GM23248 (cell line): Measurements from ENCODE around the gene ABHD12B. TPM values are rescaled to one million over a fixed set of nuclear protein-coding genes. Genes with fewer than 3 reads are reported as not detected.
A peak's percentile ranks its signal among the peaks of the same experiment; 100 is the strongest.

ENCODE experiments used
- DNase-seq: peaks from one replicate; pipeline ENCODE4 v3.0.0-alpha.2; 2015
- H2AFZ ChIP-seq: fragments of 200-600 bp; sonication (generic); 2 replicates; pipeline ENCODE4 v1.6.1; 2016; ENCODE audit warnings: antibody characterized with exemption
- H3F3A ChIP-seq: fragments of 200-600 bp; sonication (generic); 2 replicates; pipeline ENCODE4 v1.6.1; 2016; ENCODE audit warnings: mild to moderate bottlenecking, antibody characterized with exemption, mixed run types; ENCODE audit not compliant: insufficient read depth
- H3K27ac ChIP-seq: fragments of 200-600 bp; sonication (generic); 2 replicates; pipeline ENCODE4 v1.5.1; 2016; ENCODE audit warnings: mild to moderate bottlenecking
- H3K27me3 ChIP-seq: fragments of 200-600 bp; sonication (generic); replicated peaks from 2 replicates; pipeline ENCODE4 v1.6.1; 2016; ENCODE audit warnings: mild to moderate bottlenecking; ENCODE audit not compliant: insufficient read depth
- H3K36me3 ChIP-seq: fragments of 200-600 bp; sonication (generic); 2 replicates; pipeline ENCODE4 v1.6.1; 2016; ENCODE audit warnings: low read depth, mild to moderate bottlenecking
- H3K4me1 ChIP-seq: fragments of 200-600 bp; sonication (generic); 2 replicates; pipeline ENCODE4 v1.6.1; 2016; ENCODE audit warnings: mild to moderate bottlenecking; ENCODE audit not compliant: insufficient read depth
- H3K4me2 ChIP-seq: fragments of 200-600 bp; sonication (generic); one replicate; pipeline ENCODE4 v1.6.1; 2016; ENCODE audit warnings: mild to moderate bottlenecking; ENCODE audit not compliant: unreplicated experiment
- H3K4me3 ChIP-seq: fragments of 200-600 bp; sonication (generic); 2 replicates; pipeline ENCODE4 v1.5.1; 2016; ENCODE audit warnings: mild to moderate bottlenecking
- H3K79me2 ChIP-seq: fragments of 200-600 bp; sonication (generic); 2 replicates; pipeline ENCODE4 v1.6.1; 2016; ENCODE audit warnings: mild to moderate bottlenecking; ENCODE audit not compliant: insufficient read depth
- H3K9ac ChIP-seq: fragments of 200-600 bp; sonication (generic); 2 replicates; pipeline ENCODE4 v1.6.1; 2016; ENCODE audit warnings: mild to moderate bottlenecking
- H3K9me2 ChIP-seq: fragments of 200-600 bp; sonication (generic); 2 replicates; pipeline ENCODE4 v1.6.1; 2016; ENCODE audit warnings: mixed run types, mild to moderate bottlenecking, moderate library complexity; ENCODE audit not compliant: insufficient read depth
- H3K9me3 ChIP-seq: fragments of 200-600 bp; sonication (generic); one replicate; pipeline ENCODE4 v1.6.1; 2017; ENCODE audit warnings: low read depth
- H4K20me1 ChIP-seq: fragments of 200-600 bp; sonication (generic); 2 replicates; pipeline ENCODE4 v1.6.0; 2016; ENCODE audit not compliant: insufficient read depth
- EZH2 ChIP-seq: fragments of 200-600 bp; sonication (generic); IDR thresholded peaks from 2 replicates; pipeline ENCODE4 v1.6.1; 2018; ENCODE audit warnings: antibody characterized with exemption, mild to moderate bottlenecking; ENCODE audit not compliant: insufficient read depth, poor library complexity, severe bottlenecking
- EZH2phosphoT487 ChIP-seq: fragments of 200-600 bp; sonication (generic); IDR thresholded peaks from 2 replicates; pipeline ENCODE4 v1.6.1; 2018; ENCODE audit warnings: antibody characterized with exemption, moderate library complexity, mild to moderate bottlenecking, low read depth; ENCODE audit not compliant: insufficient read depth
- WGBS, 2 experiments: methylation state at CpG; one replicate each; pipeline ENCODE4 v1.1.6; 2015 to 2017; ENCODE audit warnings: low lambda C conversion rate in 2 of 2, low coverage in 1 of 2; ENCODE audit errors: missing lambda C conversion rate in 2 of 2; 5-methylcytosine and 5-hydroxymethylcytosine counted together
- in situ Hi-C: fragments of 300-500 bp; cut with MboI; formaldehyde crosslinking; loops from 2 replicates; pipeline ENCODE4 v1.15.0; 2020
- polyA plus RNA-seq: library from polyadenylated mRNA; unstranded; fragments of >200 nt; fragmentation: Nextera tagmentation; extraction: Ambion mirVana; gene quantifications from 2 replicates; pipeline ENCODE4 v1.2.1, GENCODE V29; 2016
- total RNA-seq: library from RNA; depleted of rRNA; stranded (reverse); fragments of >200 nt; shearing (Covaris generic); gene quantifications from 2 replicates; pipeline ENCODE4 v1.2.3, GENCODE V29; 2014

The ABHD12B gene
- total and polyA plus RNA-seq, 2 experiments from 2014 or later = 0.31 TPM; not detected in 1

DNA sequence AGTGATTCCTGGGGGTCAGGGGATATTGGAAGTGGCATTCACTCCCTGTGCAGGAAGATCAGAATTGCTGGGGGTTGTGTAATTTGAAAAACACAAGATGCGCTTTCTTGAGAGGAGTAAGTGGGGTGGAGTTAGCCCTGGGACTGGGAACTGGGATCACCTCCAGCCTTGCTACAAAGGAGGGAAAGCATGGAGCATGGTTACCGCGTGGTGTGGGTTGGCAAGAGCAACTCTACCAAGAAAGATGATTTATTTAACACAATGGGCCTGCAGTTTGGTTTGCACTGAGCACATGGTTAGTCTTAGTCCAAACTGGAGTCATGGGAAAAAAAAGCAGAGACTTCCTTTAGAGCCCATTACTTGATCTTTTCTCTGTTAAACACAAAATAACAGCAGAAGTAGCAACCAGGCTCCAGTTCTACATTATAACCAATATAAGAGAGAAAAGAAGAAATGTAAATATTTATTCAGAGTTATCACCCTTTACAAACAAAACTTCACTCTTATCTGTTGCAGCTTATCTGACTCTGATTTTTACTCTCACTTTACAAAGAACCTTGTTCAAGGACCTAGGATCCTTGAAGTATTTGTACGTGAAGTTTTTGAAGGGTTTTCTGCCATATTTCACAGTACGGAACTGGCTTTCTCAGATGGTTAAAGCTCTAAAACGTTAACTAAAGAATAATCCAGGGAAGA, 38.8 kb upstream of the ABHD12B start:
- H3K9ac ChIP-seq = no peak overlapping the region
- no peak overlapping the region for H2AFZ ChIP-seq
- H3K4me1 ChIP-seq = peaks cover 14% of the 10 kb centered on the region
- no peaks in the 10 kb centered on the region for H3K9me3 ChIP-seq
- peaks cover 18% of the 10 kb centered on the region for H3K79me2 ChIP-seq
- in situ Hi-C loops = no loop called here
- H3K4me3 ChIP-seq = no peak overlapping the region
- H3F3A ChIP-seq = peaks cover 9% of the 10 kb centered on the region
- no peaks in the 10 kb centered on the region for H3K27me3 ChIP-seq
- H3K9me2 ChIP-seq = no peaks in the 10 kb centered on the region
- no peaks in the 10 kb centered on the region for H3K36me3 ChIP-seq
- TF ChIP-seq EZH2phosphoT487 (no peak), EZH2 (no peak)
- H3K4me2 ChIP-seq = no peak overlapping the region
- peaks cover 13% of the 10 kb centered on the region for H4K20me1 ChIP-seq
- DNase-seq = no peak
- H3K27ac ChIP-seq = no peak overlapping the region
- 79 to 86% methylated on average over 6 of the region's 6 CpGs for WGBS, 2 experiments

DNA sequence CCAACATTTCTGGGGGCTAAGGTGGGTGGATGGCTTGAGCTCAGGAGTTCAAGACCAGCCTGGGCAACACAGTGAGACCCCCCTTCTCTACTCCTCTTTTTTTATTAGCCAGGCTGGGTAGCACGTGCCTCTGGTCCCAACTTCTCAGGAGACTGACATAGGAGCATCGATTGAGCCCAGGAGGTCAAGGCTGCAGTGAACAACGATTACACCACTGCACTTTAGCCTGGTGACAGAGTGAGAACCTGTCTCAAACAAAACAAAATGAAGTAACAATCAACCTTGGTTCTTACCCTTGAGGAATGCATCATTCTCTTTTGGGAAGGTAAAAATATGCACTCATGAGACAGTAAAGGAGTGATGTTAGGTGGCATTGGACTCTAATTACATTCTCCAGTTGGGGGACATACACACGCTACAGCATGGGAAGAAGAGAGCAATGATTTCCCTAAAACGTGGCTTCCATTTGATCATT, 37.0 kb upstream of the ABHD12B start:
- Histone ChIP-seq H3K9me2 (no peaks in the 10 kb centered on the region), H3K4me1 (0 out of 2 replicates have a peak, but pooled peaks cover 5% of the 10 kb centered on the region), H3K27ac (no peak overlapping the region), H3K36me3 (no peaks in the 10 kb centered on the region), H3K9me3 (no peaks in the 10 kb centered on the region), H4K20me1 (no peaks in the 10 kb centered on the region), H3K9ac (no peak overlapping the region), H3K4me3 (no peak overlapping the region), H3K27me3 (no peaks in the 10 kb centered on the region), H3K4me2 (no peak overlapping the region), H2AFZ (no peak overlapping the region), H3F3A (peaks cover 9% of the 10 kb centered on the region), H3K79me2 (no peaks in the 10 kb centered on the region; the same call in 1 of the 2 replicates)
- in situ Hi-C loops = no loop called here
- DNase-seq = no peak
- TF ChIP-seq EZH2phosphoT487 (no peak), EZH2 (no peak)
- WGBS, 2 experiments = 83 to 86% methylated on average over 5 of the region's 5 CpGs

DNA sequence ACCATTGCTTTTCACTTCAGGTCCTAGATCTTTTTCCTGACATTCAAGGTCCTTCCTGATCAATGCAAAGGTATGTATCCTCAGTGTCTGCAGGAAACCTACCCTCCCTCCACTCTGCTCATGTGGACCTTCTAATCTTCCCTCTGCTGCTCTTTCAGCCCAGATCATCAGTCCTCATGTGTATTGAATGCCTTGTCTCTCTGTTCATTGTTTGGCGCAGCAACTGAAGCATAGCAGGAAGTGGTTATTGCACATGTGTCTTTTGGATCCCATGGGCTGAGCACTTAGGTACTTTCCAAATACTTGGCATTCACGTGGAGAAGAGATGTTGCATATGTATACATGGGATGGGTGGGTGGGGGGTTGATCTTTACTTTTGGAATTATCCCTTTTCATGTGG, 36.6 kb upstream of the ABHD12B start:
- Histone ChIP-seq H3K9ac (no peak overlapping the region), H3K9me2 (no peaks in the 10 kb centered on the region), H3K9me3 (no peaks in the 10 kb centered on the region), H3K36me3 (no peaks in the 10 kb centered on the region), H3K27me3 (no peaks in the 10 kb centered on the region), H3K79me2 (no peaks in the 10 kb centered on the region; the same call in 1 of the 2 replicates), H3K4me1 (0 out of 2 replicates have a peak, but pooled peaks cover 5% of the 10 kb centered on the region), H3K4me3 (no peak overlapping the region), H3K4me2 (no peak overlapping the region), H4K20me1 (no peaks in the 10 kb centered on the region), H3F3A (peaks cover 9% of the 10 kb centered on the region), H2AFZ (no peak overlapping the region), H3K27ac (no peak overlapping the region)
- TF ChIP-seq EZH2phosphoT487 (no peak), EZH2 (no peak)
- DNase-seq = peak; percentile 25
- 35 to 37% methylated on average over 2 of the region's 2 CpGs for WGBS, 2 experiments
- in situ Hi-C loops = no loop called here

DNA sequence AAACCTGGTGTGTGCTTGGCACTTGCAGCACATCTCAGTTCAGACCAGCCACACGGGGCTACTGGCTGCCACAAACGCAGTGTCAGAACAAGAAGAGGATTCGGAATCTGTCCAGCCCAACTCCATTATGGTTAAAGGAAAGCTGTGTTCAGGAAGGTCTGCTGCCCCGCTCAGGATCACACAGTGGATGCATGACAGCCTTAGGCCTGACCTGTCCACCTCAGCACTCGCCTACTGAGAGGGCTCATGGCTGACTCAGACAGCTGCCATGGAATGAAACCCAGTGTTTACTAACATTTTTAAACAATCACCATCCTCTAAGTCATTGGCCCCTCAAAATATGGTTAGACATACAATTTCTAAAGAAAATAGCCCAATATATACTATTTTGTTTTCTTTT, 35.3 kb upstream of the ABHD12B start:
- Histone ChIP-seq H3K79me2 (no peaks in the 10 kb centered on the region), H3K27me3 (no peaks in the 10 kb centered on the region), H2AFZ (no peak overlapping the region), H4K20me1 (no peaks in the 10 kb centered on the region), H3K9me2 (no peaks in the 10 kb centered on the region), H3F3A (peaks cover 8% of the 10 kb centered on the region), H3K4me2 (no peak overlapping the region), H3K4me3 (no peak overlapping the region), H3K36me3 (no peaks in the 10 kb centered on the region), H3K27ac (no peak overlapping the region), H3K9ac (no peak overlapping the region), H3K4me1 (0 out of 2 replicates have a peak, but pooled peaks cover 5% of the 10 kb centered on the region), H3K9me3 (no peaks in the 10 kb centered on the region)
- in situ Hi-C loops = no loop called here
- 70 to 79% methylated on average over 5 of the region's 5 CpGs for WGBS, 2 experiments
- no peak for TF ChIP-seq EZH2phosphoT487
- no peak for TF ChIP-seq EZH2
- DNase-seq = peak; percentile 64
